AG09319 (cell line): Measurements from ENCODE around the gene HORMAD2.

Experiments used
- DNase-seq: peaks from one replicate; pipeline ENCODE4 v3.0.0-alpha.2; 2010; ENCODE audit warnings: low read depth; ENCODE audit errors: extremely low read depth
- TF ChIP-seq, protein P1 (sequence below): IDR thresholded peaks from 2 replicates; pipeline ENCODE4 v1.5.1; 2011; ENCODE audit warnings: low read depth, mild to moderate bottlenecking, inconsistent platforms, low read length, moderate library complexity

Gene HORMAD2

DNA sequence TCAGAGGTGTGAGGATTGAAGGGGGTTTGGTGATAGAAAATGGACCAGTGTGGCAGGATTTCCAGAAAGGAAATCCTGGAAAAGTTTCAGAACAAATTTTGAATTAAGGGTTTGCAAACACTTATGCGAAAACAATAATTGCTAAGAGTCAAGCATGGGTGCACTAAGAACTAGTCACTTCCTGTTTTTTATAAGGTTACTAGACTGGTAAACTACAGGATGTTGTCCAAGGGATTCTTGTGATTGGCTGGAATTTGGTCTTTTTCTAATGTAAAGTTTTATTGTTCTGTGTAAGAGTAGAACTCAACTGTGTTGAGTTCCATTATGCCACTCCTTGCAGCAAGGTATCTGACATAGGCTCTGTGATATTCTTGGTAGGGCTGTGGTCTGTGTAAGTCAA lies 112.2 kb downstream of the HORMAD2 start:
- DNase-seq: no peak
- TF ChIP-seq, protein P1, sequence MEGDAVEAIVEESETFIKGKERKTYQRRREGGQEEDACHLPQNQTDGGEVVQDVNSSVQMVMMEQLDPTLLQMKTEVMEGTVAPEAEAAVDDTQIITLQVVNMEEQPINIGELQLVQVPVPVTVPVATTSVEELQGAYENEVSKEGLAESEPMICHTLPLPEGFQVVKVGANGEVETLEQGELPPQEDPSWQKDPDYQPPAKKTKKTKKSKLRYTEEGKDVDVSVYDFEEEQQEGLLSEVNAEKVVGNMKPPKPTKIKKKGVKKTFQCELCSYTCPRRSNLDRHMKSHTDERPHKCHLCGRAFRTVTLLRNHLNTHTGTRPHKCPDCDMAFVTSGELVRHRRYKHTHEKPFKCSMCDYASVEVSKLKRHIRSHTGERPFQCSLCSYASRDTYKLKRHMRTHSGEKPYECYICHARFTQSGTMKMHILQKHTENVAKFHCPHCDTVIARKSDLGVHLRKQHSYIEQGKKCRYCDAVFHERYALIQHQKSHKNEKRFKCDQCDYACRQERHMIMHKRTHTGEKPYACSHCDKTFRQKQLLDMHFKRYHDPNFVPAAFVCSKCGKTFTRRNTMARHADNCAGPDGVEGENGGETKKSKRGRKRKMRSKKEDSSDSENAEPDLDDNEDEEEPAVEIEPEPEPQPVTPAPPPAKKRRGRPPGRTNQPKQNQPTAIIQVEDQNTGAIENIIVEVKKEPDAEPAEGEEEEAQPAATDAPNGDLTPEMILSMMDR: no peak

DNA sequence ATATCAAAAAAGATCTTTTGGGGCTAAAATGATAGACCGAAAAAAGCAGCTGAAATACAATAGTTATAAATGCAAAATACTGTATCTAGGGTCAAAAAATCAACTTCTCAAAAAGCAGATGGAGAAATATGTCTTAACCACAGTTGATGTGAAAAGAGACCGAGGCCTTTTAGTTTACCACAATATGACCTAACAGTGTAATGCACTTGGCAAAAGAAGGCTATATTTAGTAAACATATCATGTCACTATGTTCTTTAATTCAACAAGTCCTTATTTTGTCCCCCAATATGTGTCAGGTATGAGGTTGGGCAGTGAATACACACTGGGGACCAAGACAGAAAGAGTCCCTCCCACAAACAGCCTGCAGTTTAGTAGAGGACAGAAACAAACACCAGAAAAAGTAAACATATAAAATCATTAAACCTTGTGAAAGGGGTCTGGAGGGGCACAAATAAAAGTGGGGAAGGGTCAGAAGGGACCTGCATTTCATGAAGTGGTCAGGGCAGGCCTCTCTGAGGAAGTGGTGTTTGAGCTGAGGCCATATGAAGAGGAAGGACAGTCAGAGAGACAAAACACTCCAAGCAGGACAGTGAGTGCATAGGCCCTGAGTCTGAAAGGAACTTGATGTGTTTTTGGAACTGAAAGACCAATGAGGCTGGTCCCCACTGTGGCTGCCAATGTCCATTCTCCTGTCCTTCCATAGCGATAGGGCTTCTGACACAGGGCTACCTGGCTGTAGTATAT lies 112.9 kb downstream of the HORMAD2 start:
- DNase-seq: no peak
- TF ChIP-seq, protein P1: no peak

- DNase-seq: no peak
- TF ChIP-seq, protein P1: no peak
Observed at GRCh38 chr22:30195245-30196140, 115.2 kb downstream of the HORMAD2 start.

GRCh38 chr22:30196141-30196879 lies 116.0 kb downstream of the HORMAD2 start:
- TF ChIP-seq, protein P1: no peak
- DNase-seq: peak; percentile 100

- no peak for DNase-seq
- TF ChIP-seq, protein P1: no peak
Observed at GRCh38 chr22:30196880-30197336, 116.6 kb downstream of the HORMAD2 start.

- TF ChIP-seq, protein P1: no peak
- DNase-seq: no peak
Observed at GRCh38 chr22:30197389-30197788, 117.1 kb downstream of the HORMAD2 start.
